Stomach (tissue), 9 donors: ENCODE measurements around the gene MORC1. TPM values are rescaled to one million over a fixed set of nuclear protein-coding genes. Genes with fewer than 3 reads are reported as not detected.

Experiments
- DNase-seq, 2 donors: peaks; one replicate each; pipeline versions ENCODE4 v3.0.0 to v3.0.0-alpha.2; 2013 to 2019
- H3K27ac ChIP-seq, 5 donors: fragments of 200-600 bp in 4 of 5; sonication (generic) in 4 of 5; one replicate each; pipeline ENCODE4 v1.5.1; 2013 to 2019; ENCODE audit warnings: mild to moderate bottlenecking in 1 of 5, moderate library complexity in 1 of 5
- H3K27me3 ChIP-seq, 3 donors: fragments of 200-600 bp; sonication (generic); one replicate each; pipeline ENCODE4 v1.5.1; 2017 to 2019; ENCODE audit warnings: mixed run types in 1 of 3
- H3K36me3 ChIP-seq, 4 donors: fragments of 200-600 bp; sonication (generic); 1 replicate in 3 of 4; 2 replicates in 1 of 4; pipeline ENCODE4 v1.5.1; 2016 to 2019
- H3K4me1 ChIP-seq, 4 donors: fragments of 200-600 bp; sonication (generic); one replicate each; pipeline ENCODE4 v1.5.1; 2016 to 2019
- H3K4me3 ChIP-seq, 4 donors: fragments of 200-600 bp; sonication (generic) in 3 of 4; one replicate each; pipeline ENCODE4 v1.5.1; 2016 to 2019; ENCODE audit warnings: mild to moderate bottlenecking in 1 of 4
- H3K9me3 ChIP-seq, 4 donors: fragments of 200-600 bp; sonication (generic); one replicate each; pipeline ENCODE4 v1.5.1; 2016 to 2019
- EP300 ChIP-seq: sonication (generic); formaldehyde crosslinking; IDR thresholded peaks from one replicate; pipeline ENCODE4 v1.6.1; 2017; ENCODE audit warnings: antibody characterized with exemption
- POLR2A ChIP-seq, 4 donors: fragments of 450-650 bp; IDR thresholded peaks; one replicate each; pipeline ENCODE4 v1.6.1; 2016; ENCODE audit warnings: antibody characterized with exemption in 4 of 4, control low read depth in 2 of 4, mild to moderate bottlenecking in 1 of 4, moderate library complexity in 1 of 4
- POLR2AphosphoS5 ChIP-seq, 3 donors: sonication (generic); formaldehyde crosslinking; IDR thresholded peaks; one replicate each; pipeline ENCODE4 v1.6.1; 2016; ENCODE audit warnings: antibody characterized with exemption in 3 of 3
- WGBS, 5 donors: extraction: QIAGEN DNeasy Blood & Tissue Kit in 3 of 5; methylation state at CpG; one replicate each; pipeline versions ENCODE4 v1.1.5 to v1.1.7; 2013 to 2018; 5-methylcytosine and 5-hydroxymethylcytosine counted together
- intact Hi-C: fragments of 100-400 bp; cut with DNase I; formaldehyde crosslinking; loops from one replicate; pipeline ENCODE4 v1.15.1; 2023; ENCODE audit warnings: low total_unique reads
- polyA plus RNA-seq, 3 donors: library from polyadenylated mRNA; stranded (reverse); fragments of 200-250 nt; gene quantifications; one replicate each; pipeline ENCODE4 v1.2.3, GENCODE V29; 2013
- total RNA-seq, 5 donors: library from RNA; depleted of rRNA; stranded (reverse); fragments of >200 nt; gene quantifications; one replicate each; pipeline versions ENCODE4 v1.1.0 to v1.2.3, GENCODE V29; 2014 to 2016
- TF ChIP-seq, protein P1 (sequence below), 7 experiments: fragments of 450-650 bp in 4 of 7; fragments of 200-600 bp in 3 of 7; sonication (generic) in 3 of 7; IDR thresholded peaks; one replicate each; pipeline ENCODE4 v1.5.1; 2016 to 2019; ENCODE audit warnings: antibody characterized with exemption in 7 of 7, control low read depth in 2 of 7, mild to moderate bottlenecking in 1 of 7
- donor health status: healthy with polysubstance abuse.
- donor health status: Bipolar disorder and iron deficiency.
- donor health status: healthy.

MORC1 gene
- total and polyA plus RNA-seq, 8 donors: not detected

DNA sequence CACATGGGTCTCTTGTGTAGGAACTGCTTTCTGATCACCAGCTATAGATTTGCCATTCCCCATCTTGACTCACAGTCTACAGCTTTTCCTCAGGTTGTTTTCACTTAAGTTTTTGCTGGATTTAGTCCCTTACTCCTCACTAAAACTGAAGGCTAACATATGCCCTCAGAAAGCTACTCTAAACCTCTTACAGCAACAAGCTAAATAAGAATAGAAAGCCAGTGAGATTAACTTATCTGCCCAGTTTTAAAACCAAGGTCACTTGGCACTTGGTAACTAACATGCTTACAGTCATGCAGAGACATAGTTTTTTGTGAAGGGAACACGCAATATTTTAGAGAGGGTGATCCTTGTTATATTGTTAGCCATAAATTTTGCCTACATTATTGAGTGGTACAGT, 164.2 kb downstream of the MORC1 start, which contains the start of gene GUCA1C:
TSS of gene GUCA1C (minus strand) at position 180 of the 400 bp plus-strand sequence. CDS start at position 63, 117 bp downstream.
- Histone ChIP-seq H3K27ac (no peak within 1 kb of the TSS), H3K27me3 (no peaks in the 10 kb centered on the region), H3K9me3 (no peaks in the 10 kb centered on the region), H3K4me1 (no peaks in the 10 kb centered on the region), H3K36me3 (no peaks in the 10 kb centered on the region), H3K4me3 (no peak within 1 kb of the TSS)
- intact Hi-C loops: no loop called here
- TF ChIP-seq POLR2AphosphoS5 (IDR thresholded peaks at IDR 0.05): no peak
- TF ChIP-seq POLR2A (IDR thresholded peaks at IDR 0.05): no peak
- TF ChIP-seq EP300: no peak
- TF ChIP-seq, protein P1, sequence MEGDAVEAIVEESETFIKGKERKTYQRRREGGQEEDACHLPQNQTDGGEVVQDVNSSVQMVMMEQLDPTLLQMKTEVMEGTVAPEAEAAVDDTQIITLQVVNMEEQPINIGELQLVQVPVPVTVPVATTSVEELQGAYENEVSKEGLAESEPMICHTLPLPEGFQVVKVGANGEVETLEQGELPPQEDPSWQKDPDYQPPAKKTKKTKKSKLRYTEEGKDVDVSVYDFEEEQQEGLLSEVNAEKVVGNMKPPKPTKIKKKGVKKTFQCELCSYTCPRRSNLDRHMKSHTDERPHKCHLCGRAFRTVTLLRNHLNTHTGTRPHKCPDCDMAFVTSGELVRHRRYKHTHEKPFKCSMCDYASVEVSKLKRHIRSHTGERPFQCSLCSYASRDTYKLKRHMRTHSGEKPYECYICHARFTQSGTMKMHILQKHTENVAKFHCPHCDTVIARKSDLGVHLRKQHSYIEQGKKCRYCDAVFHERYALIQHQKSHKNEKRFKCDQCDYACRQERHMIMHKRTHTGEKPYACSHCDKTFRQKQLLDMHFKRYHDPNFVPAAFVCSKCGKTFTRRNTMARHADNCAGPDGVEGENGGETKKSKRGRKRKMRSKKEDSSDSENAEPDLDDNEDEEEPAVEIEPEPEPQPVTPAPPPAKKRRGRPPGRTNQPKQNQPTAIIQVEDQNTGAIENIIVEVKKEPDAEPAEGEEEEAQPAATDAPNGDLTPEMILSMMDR (IDR thresholded peaks at IDR 0.05): no peak
- WGBS, 5 donors: 32 to 84% (median 48%) methylated on average over 1 of the region's 1 CpG
- no peak for DNase-seq

- WGBS, 5 donors: 72 to 84% (median 83%) methylated on average over 4 of the region's 4 CpGs
- TF ChIP-seq, protein P1 (IDR thresholded peaks at IDR 0.05): no peak
- TF ChIP-seq POLR2AphosphoS5 (IDR thresholded peaks at IDR 0.05): no peak
- TF ChIP-seq EP300: no peak
- no peak for TF ChIP-seq POLR2A (IDR thresholded peaks at IDR 0.05)
- intact Hi-C loops: no loop called here
Measured at GRCh38 chr3:108953210-108953609, 164.7 kb downstream of the MORC1 start.

DNA sequence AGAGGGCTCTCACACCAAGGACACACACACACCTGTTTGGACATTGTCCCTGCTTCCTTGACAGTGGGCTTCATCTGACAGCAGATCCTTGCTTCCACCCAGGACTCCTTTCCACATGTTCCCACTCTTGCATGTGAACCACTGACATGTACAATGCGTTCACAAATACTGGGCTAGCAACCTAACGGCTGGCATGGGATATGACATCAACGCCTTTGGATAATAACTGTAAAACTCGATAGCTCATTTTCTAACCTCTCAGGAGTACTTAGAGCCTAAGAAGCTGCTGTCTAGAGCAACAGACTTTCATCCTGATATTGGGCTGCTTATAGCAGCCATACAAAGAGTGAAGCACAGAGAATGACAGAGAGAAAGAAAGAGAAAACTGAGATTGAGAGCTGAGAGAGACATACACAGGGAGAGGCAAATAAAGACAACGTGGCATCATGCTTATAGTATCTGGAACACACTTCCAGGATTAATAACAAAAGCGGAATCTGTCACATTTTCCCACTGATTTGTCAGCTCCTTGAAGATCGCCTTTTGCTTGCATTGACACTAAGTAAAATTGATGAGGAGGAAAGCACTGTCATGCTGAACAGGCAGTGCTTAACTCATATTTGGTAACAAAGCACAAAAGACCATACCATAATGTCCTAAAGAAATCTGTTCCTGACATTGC, 166.0 kb downstream of the MORC1 start:
- no peak overlapping the region for H3K27ac ChIP-seq
- H3K9me3 ChIP-seq: no peaks in the 10 kb centered on the region
- H3K36me3 ChIP-seq: no peaks in the 10 kb centered on the region
- intact Hi-C loops: no loop called here
- no peak overlapping the region for H3K4me3 ChIP-seq
- TF ChIP-seq, protein P1 (IDR thresholded peaks at IDR 0.05): no peak
- TF ChIP-seq EP300: no peak
- TF ChIP-seq POLR2AphosphoS5 (IDR thresholded peaks at IDR 0.05): no peak
- no peak for TF ChIP-seq POLR2A (IDR thresholded peaks at IDR 0.05)
- no peaks in the 10 kb centered on the region for H3K4me1 ChIP-seq
- no peaks in the 10 kb centered on the region for H3K27me3 ChIP-seq
- no peak for DNase-seq
- WGBS, 5 donors: 74 to 83% (median 80%) methylated on average over 7 of the region's 7 CpGs

More at GRCh38 chr3:108953210-108953609, 164.7 kb downstream of the MORC1 start:
- no peak overlapping the region for H3K4me3 ChIP-seq
- H3K9me3 ChIP-seq: no peaks in the 10 kb centered on the region
- no peaks in the 10 kb centered on the region for H3K4me1 ChIP-seq
- no peak for DNase-seq
- no peaks in the 10 kb centered on the region for H3K27me3 ChIP-seq
- no peak overlapping the region for H3K27ac ChIP-seq
- H3K36me3 ChIP-seq: no peaks in the 10 kb centered on the region

DNA sequence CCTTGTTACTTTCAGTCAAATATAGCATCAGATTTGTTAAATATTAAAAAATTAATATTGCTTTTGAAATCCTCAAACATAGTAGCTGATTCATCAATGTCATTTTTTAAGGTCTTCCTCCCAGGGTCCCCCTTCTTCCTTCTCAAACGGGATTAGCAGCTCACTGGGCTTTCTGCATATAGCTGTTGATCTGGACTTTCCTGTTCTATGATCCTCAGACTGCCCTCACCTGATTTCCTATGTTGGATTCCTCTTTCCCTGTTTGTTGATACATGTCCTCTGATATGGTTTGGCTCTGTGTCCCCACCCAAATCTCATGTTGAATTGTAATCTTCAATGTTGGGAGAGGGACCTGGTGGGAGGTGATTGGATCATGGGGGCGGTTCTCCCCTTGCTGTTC, 170.1 kb downstream of the MORC1 start:
- Histone ChIP-seq H3K27me3 (no peaks in the 10 kb centered on the region), H3K36me3 (no peaks in the 10 kb centered on the region), H3K4me3 (no peak overlapping the region), H3K4me1 (no peaks in the 10 kb centered on the region), H3K9me3 (no peaks in the 10 kb centered on the region), H3K27ac (no peak overlapping the region)
- TF ChIP-seq, protein P1 (IDR thresholded peaks at IDR 0.05): no peak
- TF ChIP-seq POLR2AphosphoS5 (IDR thresholded peaks at IDR 0.05) (no peak), EP300 (no peak), POLR2A (IDR thresholded peaks at IDR 0.05) (no peak)
- 57 to 72% (median 58%) methylated on average over 2 of the region's 2 CpGs for WGBS, 5 donors
- DNase-seq: no peak
- intact Hi-C loops: no loop called here
